Activated naive CD8-positive, alpha-beta T cell treated with anti-CD3 and anti-CD28 coated beads for 36 hours (primary cell): ENCODE results near the gene ATP5PB. TPM values are rescaled to one million over a fixed set of nuclear protein-coding genes. Genes with fewer than 3 reads are reported as not detected.

ENCODE experiments used
- DNase-seq: peaks from one replicate; pipeline ENCODE4 v3.0.0; 2021
- H3K27ac Mint-ChIP-seq: one replicate; pipeline ENCODE4 v1.8.0; 2022; ENCODE audit warnings: mild to moderate bottlenecking, moderate library complexity, mixed read lengths
- H3K27me3 Mint-ChIP-seq: one replicate; pipeline ENCODE4 v1.8.0; 2022; ENCODE audit warnings: mild to moderate bottlenecking, mixed read lengths
- H3K36me3 Mint-ChIP-seq: one replicate; pipeline ENCODE4 v1.8.0; 2021; ENCODE audit warnings: mild to moderate bottlenecking, mixed read lengths
- H3K4me1 Mint-ChIP-seq: one replicate; pipeline ENCODE4 v1.8.0; 2021; ENCODE audit warnings: mixed read lengths
- H3K4me3 Mint-ChIP-seq: one replicate; pipeline ENCODE4 v1.8.0; 2022; ENCODE audit warnings: mild to moderate bottlenecking, moderate library complexity, mixed read lengths
- H3K9me3 Mint-ChIP-seq: one replicate; pipeline ENCODE4 v1.8.0; 2022; ENCODE audit warnings: mixed read lengths
- total RNA-seq, 2 experiments: library from RNA; stranded (reverse); gene quantifications; one replicate each; pipeline ENCODE4 v1.2.3, GENCODE V29; 2021

The ATP5PB gene
- total RNA-seq, 2 experiments from 2014 or later, result 407 to 419 TPM

- Mint-ChIP-seq H3K4me1 (peaks cover 3% of the 10 kb centered on the region), H3K36me3 (peaks cover 17% of the 10 kb centered on the region), H3K9me3 (no peaks in the 10 kb centered on the region), H3K27ac (no peak overlapping the region), H3K4me3 (no peak overlapping the region), H3K27me3 (no peaks in the 10 kb centered on the region)
- DNase-seq, result no peak
Measured at GRCh38 chr1:111436726-111437125, 12.5 kb upstream of the ATP5PB start.

GRCh38 chr1:111439461-111440351 is 9.6 kb upstream of the ATP5PB start:
- Mint-ChIP-seq H3K4me3 (no peak overlapping the region), H3K9me3 (no peaks in the 10 kb centered on the region), H3K27me3 (no peaks in the 10 kb centered on the region), H3K36me3 (peaks cover 23% of the 10 kb centered on the region), H3K27ac (peak overlapping the region; percentile 22), H3K4me1 (peaks cover 21% of the 10 kb centered on the region)
- DNase-seq, result no peak

GRCh38 chr1:111441573-111442192 is 7.6 kb upstream of the ATP5PB start:
- H3K27ac Mint-ChIP-seq, result peak overlapping the region; percentile 8
- peak; percentile 54 for DNase-seq
- H3K9me3 Mint-ChIP-seq, result no peaks in the 10 kb centered on the region
- H3K4me3 Mint-ChIP-seq, result no peak overlapping the region
- H3K27me3 Mint-ChIP-seq, result no peaks in the 10 kb centered on the region
- peaks cover 30% of the 10 kb centered on the region for H3K4me1 Mint-ChIP-seq
- peaks cover 33% of the 10 kb centered on the region for H3K36me3 Mint-ChIP-seq

- Mint-ChIP-seq H3K36me3 (peaks cover 41% of the 10 kb centered on the region), H3K27me3 (no peaks in the 10 kb centered on the region), H3K9me3 (no peaks in the 10 kb centered on the region), H3K27ac (peak overlapping the region; percentile 8), H3K4me3 (no peak overlapping the region), H3K4me1 (peaks cover 38% of the 10 kb centered on the region)
- DNase-seq, result no peak
Measured at GRCh38 chr1:111442457-111442856, 6.8 kb upstream of the ATP5PB start.

- no peak overlapping the region for H3K4me3 Mint-ChIP-seq
- H3K9me3 Mint-ChIP-seq, result no peaks in the 10 kb centered on the region
- H3K36me3 Mint-ChIP-seq, result peaks cover 46% of the 10 kb centered on the region
- DNase-seq, result no peak
- H3K4me1 Mint-ChIP-seq, result peaks cover 46% of the 10 kb centered on the region
- H3K27me3 Mint-ChIP-seq, result no peaks in the 10 kb centered on the region
- peak overlapping the region; percentile 7 for H3K27ac Mint-ChIP-seq
Measured at GRCh38 chr1:111444031-111444430, 5.2 kb upstream of the ATP5PB start.

- Mint-ChIP-seq H3K9me3 (no peaks in the 10 kb centered on the region), H3K36me3 (peaks cover 57% of the 10 kb centered on the region), H3K4me3 (peak overlapping the region; percentile 97), H3K27ac (peak overlapping the region; percentile 54), H3K4me1 (peaks cover 53% of the 10 kb centered on the region), H3K27me3 (no peaks in the 10 kb centered on the region)
- no peak for DNase-seq
Measured at GRCh38 chr1:111446546-111446945, 2.7 kb upstream of the ATP5PB start.

- no peaks in the 10 kb centered on the region for H3K27me3 Mint-ChIP-seq
- peak overlapping the region; percentile 97 for H3K4me3 Mint-ChIP-seq
- H3K36me3 Mint-ChIP-seq, result peaks cover 58% of the 10 kb centered on the region
- no peak for DNase-seq
- H3K27ac Mint-ChIP-seq, result peak overlapping the region; percentile 25
- no peaks in the 10 kb centered on the region for H3K9me3 Mint-ChIP-seq
- H3K4me1 Mint-ChIP-seq, result peaks cover 58% of the 10 kb centered on the region
Measured at GRCh38 chr1:111446967-111447892, 2.0 kb upstream of the ATP5PB start.

- Mint-ChIP-seq H3K4me1 (peaks cover 56% of the 10 kb centered on the region), H3K4me3 (peak overlapping the region; percentile 97), H3K9me3 (no peaks in the 10 kb centered on the region), H3K27me3 (no peaks in the 10 kb centered on the region), H3K36me3 (peaks cover 61% of the 10 kb centered on the region), H3K27ac (peak overlapping the region; percentile 97)
- peak; percentile 33 for DNase-seq
Measured at GRCh38 chr1:111448482-111448917, 764 bp upstream of the ATP5PB start.

GRCh38 chr1:111449703-111450017 is 396 bp downstream of the ATP5PB start:
- H3K27ac Mint-ChIP-seq, result peak overlapping the region; percentile 97
- peaks cover 67% of the 10 kb centered on the region for H3K36me3 Mint-ChIP-seq
- no peaks in the 10 kb centered on the region for H3K27me3 Mint-ChIP-seq
- H3K4me3 Mint-ChIP-seq, result peak overlapping the region; percentile 97
- H3K4me1 Mint-ChIP-seq, result peaks cover 62% of the 10 kb centered on the region
- no peaks in the 10 kb centered on the region for H3K9me3 Mint-ChIP-seq
- DNase-seq, result no peak

- H3K4me3 Mint-ChIP-seq, result peak overlapping the region; percentile 97
- H3K4me1 Mint-ChIP-seq, result peaks cover 68% of the 10 kb centered on the region
- DNase-seq, result no peak
- peak overlapping the region; percentile 97 for H3K27ac Mint-ChIP-seq
- no peaks in the 10 kb centered on the region for H3K9me3 Mint-ChIP-seq
- peaks cover 67% of the 10 kb centered on the region for H3K36me3 Mint-ChIP-seq
- H3K27me3 Mint-ChIP-seq, result no peaks in the 10 kb centered on the region
Measured at GRCh38 chr1:111450185-111450584, 921 bp downstream of the ATP5PB start.

- Mint-ChIP-seq H3K9me3 (no peaks in the 10 kb centered on the region), H3K27ac (no peak overlapping the region), H3K27me3 (no peaks in the 10 kb centered on the region), H3K4me3 (no peak overlapping the region), H3K4me1 (peaks cover 62% of the 10 kb centered on the region), H3K36me3 (peaks cover 67% of the 10 kb centered on the region)
- no peak for DNase-seq
Measured at GRCh38 chr1:111452581-111452980, 3.3 kb downstream of the ATP5PB start.

GRCh38 chr1:111453706-111454105 is 4.4 kb downstream of the ATP5PB start:
- H3K4me1 Mint-ChIP-seq, result peaks cover 60% of the 10 kb centered on the region
- DNase-seq, result no peak
- no peak overlapping the region for H3K27ac Mint-ChIP-seq
- H3K36me3 Mint-ChIP-seq, result peaks cover 64% of the 10 kb centered on the region
- no peaks in the 10 kb centered on the region for H3K27me3 Mint-ChIP-seq
- H3K9me3 Mint-ChIP-seq, result no peaks in the 10 kb centered on the region
- no peak overlapping the region for H3K4me3 Mint-ChIP-seq

GRCh38 chr1:111454859-111455641 is 5.8 kb downstream of the ATP5PB start:
- Mint-ChIP-seq H3K27ac (peak overlapping the region; percentile 61), H3K4me3 (peak overlapping the region; percentile 45), H3K4me1 (peaks cover 62% of the 10 kb centered on the region), H3K27me3 (no peaks in the 10 kb centered on the region), H3K36me3 (peaks cover 61% of the 10 kb centered on the region), H3K9me3 (no peaks in the 10 kb centered on the region)
- no peak for DNase-seq

- DNase-seq, result no peak
- Mint-ChIP-seq H3K27me3 (no peaks in the 10 kb centered on the region), H3K27ac (peak overlapping the region; percentile 61), H3K9me3 (no peaks in the 10 kb centered on the region), H3K4me1 (peaks cover 61% of the 10 kb centered on the region), H3K36me3 (peaks cover 57% of the 10 kb centered on the region), H3K4me3 (no peak overlapping the region)
Measured at GRCh38 chr1:111455642-111456031, 6.4 kb downstream of the ATP5PB start.
